Measurements from ENCODE around the gene FLRT2. TPM values are rescaled to one million over a fixed set of nuclear protein-coding genes. Genes with fewer than 3 reads are reported as not detected.

Gene FLRT2, protein sequence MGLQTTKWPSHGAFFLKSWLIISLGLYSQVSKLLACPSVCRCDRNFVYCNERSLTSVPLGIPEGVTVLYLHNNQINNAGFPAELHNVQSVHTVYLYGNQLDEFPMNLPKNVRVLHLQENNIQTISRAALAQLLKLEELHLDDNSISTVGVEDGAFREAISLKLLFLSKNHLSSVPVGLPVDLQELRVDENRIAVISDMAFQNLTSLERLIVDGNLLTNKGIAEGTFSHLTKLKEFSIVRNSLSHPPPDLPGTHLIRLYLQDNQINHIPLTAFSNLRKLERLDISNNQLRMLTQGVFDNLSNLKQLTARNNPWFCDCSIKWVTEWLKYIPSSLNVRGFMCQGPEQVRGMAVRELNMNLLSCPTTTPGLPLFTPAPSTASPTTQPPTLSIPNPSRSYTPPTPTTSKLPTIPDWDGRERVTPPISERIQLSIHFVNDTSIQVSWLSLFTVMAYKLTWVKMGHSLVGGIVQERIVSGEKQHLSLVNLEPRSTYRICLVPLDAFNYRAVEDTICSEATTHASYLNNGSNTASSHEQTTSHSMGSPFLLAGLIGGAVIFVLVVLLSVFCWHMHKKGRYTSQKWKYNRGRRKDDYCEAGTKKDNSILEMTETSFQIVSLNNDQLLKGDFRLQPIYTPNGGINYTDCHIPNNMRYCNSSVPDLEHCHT
- 78.3 TPM for total RNA-seq
- 100 to 1,000 TPM in 1 of 8 donors, 10 to 100 TPM in 7; 72.0 to 120 (median 89.2) TPM for polyA plus RNA-seq (ENCODE audit: insufficient read depth in 1 of 8, insufficient read length in 8 of 8, low replicate concordance in 1 of 8)
- long read RNA-seq, donor 1, full-length matches to known transcripts = 7 of 12 reads
- long read RNA-seq, donor 1, partial matches to known transcripts = 0 of 12 reads
- long read RNA-seq, donor 1, other reads (novel, unspliced or antisense) = 5 of 12 reads
- long read RNA-seq, donor 2 = 0 reads
- long read RNA-seq, donor 3, full-length matches to known transcripts = 4 of 15 reads
- long read RNA-seq, donor 3, partial matches to known transcripts = 0 of 15 reads
- long read RNA-seq, donor 3, other reads (novel, unspliced or antisense) = 11 of 15 reads
- long read RNA-seq, donor 4, full-length matches to known transcripts = 3 of 41 reads
- long read RNA-seq, donor 4, partial matches to known transcripts = 32 of 41 reads
- long read RNA-seq, donor 4, other reads (novel, unspliced or antisense) = 6 of 41 reads
- long read RNA-seq, donor 5, full-length matches to known transcripts = 10 of 106 reads
- long read RNA-seq, donor 5, partial matches to known transcripts = 89 of 106 reads
- long read RNA-seq, donor 5, other reads (novel, unspliced or antisense) = 7 of 106 reads
- long read RNA-seq, donor 6, full-length matches to known transcripts = 4 of 12 reads
- long read RNA-seq, donor 6, partial matches to known transcripts = 0 of 12 reads
- long read RNA-seq, donor 6, other reads (novel, unspliced or antisense) = 8 of 12 reads
- long read RNA-seq, donor 7, full-length matches to known transcripts = 3 of 36 reads
- long read RNA-seq, donor 7, partial matches to known transcripts = 25 of 36 reads
- long read RNA-seq, donor 7, other reads (novel, unspliced or antisense) = 8 of 36 reads
- long read RNA-seq, donor 8, full-length matches to known transcripts = 4 of 10 reads
- long read RNA-seq, donor 8, partial matches to known transcripts = 0 of 10 reads
- long read RNA-seq, donor 8, other reads (novel, unspliced or antisense) = 6 of 10 reads
- long read RNA-seq, donor 9, full-length matches to known transcripts = 6 of 11 reads
- long read RNA-seq, donor 9, partial matches to known transcripts = 5 of 11 reads
- long read RNA-seq, donor 9, other reads (novel, unspliced or antisense) = 0 of 11 reads
- long read RNA-seq, donor 10, full-length matches to known transcripts = 8 of 90 reads
- long read RNA-seq, donor 10, partial matches to known transcripts = 82 of 90 reads
- long read RNA-seq, donor 10, other reads (novel, unspliced or antisense) = 0 of 90 reads
- long read RNA-seq, donor 11, full-length matches to known transcripts = 6 of 36 reads
- long read RNA-seq, donor 11, partial matches to known transcripts = 24 of 36 reads
- long read RNA-seq, donor 11, other reads (novel, unspliced or antisense) = 6 of 36 reads

DNA sequence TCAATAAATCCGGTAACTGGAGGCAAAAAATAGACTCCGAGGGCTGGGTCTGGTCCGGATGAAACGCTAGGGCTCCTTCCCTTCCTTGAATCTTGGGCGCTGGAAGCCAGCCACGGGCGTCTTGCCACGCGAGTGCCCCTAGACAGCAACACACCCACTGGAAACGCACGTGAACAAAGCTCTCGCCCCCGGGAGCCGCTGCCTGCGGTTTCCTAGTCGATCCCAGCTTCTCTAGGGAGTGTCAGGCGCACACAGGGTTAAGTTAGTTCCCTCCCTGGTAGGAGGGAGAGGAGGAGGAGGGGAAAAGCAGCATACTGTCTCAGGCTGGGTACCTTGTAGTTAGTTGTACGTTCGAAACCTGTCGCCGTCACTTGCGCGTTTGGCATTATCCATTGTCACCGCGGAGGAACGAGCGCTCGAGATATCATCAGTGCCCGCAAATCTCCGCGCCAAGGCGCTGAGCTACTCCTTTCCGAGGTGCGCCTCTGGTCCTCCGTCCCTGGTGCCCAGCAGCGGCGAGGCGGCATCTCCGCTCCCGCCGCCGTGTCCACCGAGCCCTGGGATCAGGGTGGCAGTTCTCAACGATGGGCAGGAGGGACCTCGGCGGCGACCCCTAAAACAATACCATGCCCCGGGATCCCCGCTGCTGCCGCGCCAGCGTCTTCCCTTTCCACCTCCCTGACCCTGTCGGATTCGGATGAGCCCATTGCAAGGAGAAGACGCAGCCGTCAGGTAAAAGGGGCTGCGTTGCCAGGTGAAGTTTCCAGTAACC is at the start of gene FLRT2:
Gene FLRT2, plus strand, starts transcription at position 342 of the 772 bp plus-strand sequence. CDS start 91,371 bp downstream, outside the sequence.
- peaks cover 9% of the 10 kb centered on the region for H3K4me1 ChIP-seq (ENCODE audit: control insufficient read depth, insufficient read depth, low read length)
- peak within 1 kb of the TSS; percentile 97 for H3K27ac ChIP-seq (ENCODE audit: low read length)
- H3K36me3 ChIP-seq (ENCODE audit: control insufficient read depth, insufficient read depth, low read length) = no peaks in the 10 kb centered on the region
- H3K4me3 ChIP-seq (ENCODE audit: low read length) = peak within 1 kb of the TSS; percentile 88
- H3K9me3 ChIP-seq (replicated peaks; ENCODE audit: control insufficient read depth, low read depth, low read length) = no peaks in the 10 kb centered on the region
- under 1% methylated on average over 51 of the region's 57 CpGs for WGBS (ENCODE audit: insufficient coverage)
- H3K27me3 ChIP-seq (ENCODE audit: control insufficient read depth, insufficient read depth, low read length) = peaks cover 8% of the 10 kb centered on the region
- peak; percentile 93 for DNase-seq

DNA sequence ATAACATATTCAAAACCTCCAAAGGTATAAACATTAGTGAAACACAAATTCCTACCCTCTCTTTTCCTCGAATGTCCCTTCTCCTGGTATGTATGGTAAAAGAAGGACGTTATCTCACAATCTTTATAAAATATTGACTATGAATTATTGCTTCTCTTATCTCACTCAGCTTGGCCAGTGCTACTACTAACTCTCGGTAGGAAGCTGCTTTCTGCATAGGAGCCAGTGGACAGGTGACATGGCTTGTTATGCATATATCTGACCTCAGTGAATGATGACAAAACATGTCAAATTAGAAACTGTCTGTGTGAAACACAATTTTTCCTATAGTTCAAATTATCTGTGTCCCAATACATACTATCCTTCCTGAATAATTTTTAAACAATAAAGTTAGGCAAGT is 48.5 kb upstream of the FLRT2 start:
- Histone ChIP-seq H3K27ac (ENCODE audit: low read length) (no peak overlapping the region), H3K36me3 (ENCODE audit: control insufficient read depth, insufficient read depth, low read length) (no peaks in the 10 kb centered on the region), H3K27me3 (ENCODE audit: control insufficient read depth, insufficient read depth, low read length) (no peaks in the 10 kb centered on the region), H3K4me1 (ENCODE audit: control insufficient read depth, insufficient read depth, low read length) (no peaks in the 10 kb centered on the region), H3K4me3 (ENCODE audit: low read length) (no peak overlapping the region), H3K9me3 (replicated peaks; ENCODE audit: control insufficient read depth, low read depth, low read length) (no peaks in the 10 kb centered on the region)
- no CpG with 5 or more reads among the region's 3 CpGs for WGBS (ENCODE audit: insufficient coverage)
- DNase-seq = no peak

DNA sequence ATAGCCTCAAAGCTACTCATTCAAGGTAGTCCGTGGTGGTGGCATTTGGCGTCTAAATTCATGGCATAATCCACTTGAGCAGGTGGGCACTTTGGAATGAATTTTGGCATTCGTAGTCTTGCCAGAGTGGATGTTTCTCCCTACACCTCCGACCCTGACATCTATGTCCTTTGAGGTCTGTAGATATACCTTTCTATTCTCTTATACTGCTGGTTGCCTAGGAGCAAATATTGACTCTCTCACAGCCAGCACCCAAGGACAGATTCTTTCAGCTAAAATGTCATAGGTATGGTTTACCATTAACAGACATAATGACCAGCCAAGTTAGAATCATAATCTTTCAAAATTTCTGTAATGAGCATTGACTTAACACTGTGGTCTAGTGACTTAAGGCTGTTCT is 47.4 kb upstream of the FLRT2 start:
- 100% methylated on average over 2 of the region's 4 CpGs for WGBS (ENCODE audit: insufficient coverage)

GRCh38 chr14:85483037-85483436 is 46.9 kb upstream of the FLRT2 start:
- Histone ChIP-seq H3K27ac (ENCODE audit: low read length) (no peak overlapping the region), H3K36me3 (ENCODE audit: control insufficient read depth, insufficient read depth, low read length) (no peaks in the 10 kb centered on the region), H3K4me3 (ENCODE audit: low read length) (no peak overlapping the region), H3K9me3 (replicated peaks; ENCODE audit: control insufficient read depth, low read depth, low read length) (no peaks in the 10 kb centered on the region), H3K27me3 (ENCODE audit: control insufficient read depth, insufficient read depth, low read length) (no peaks in the 10 kb centered on the region), H3K4me1 (ENCODE audit: control insufficient read depth, insufficient read depth, low read length) (no peaks in the 10 kb centered on the region)
- WGBS (ENCODE audit: insufficient coverage) = no CpG with 5 or more reads among the region's 2 CpGs
- no peak for DNase-seq

More for the DNA sequence above, 47.4 kb upstream of the FLRT2 start:
- H3K4me3 ChIP-seq (ENCODE audit: low read length) = no peak overlapping the region
- DNase-seq = no peak
- no peaks in the 10 kb centered on the region for H3K4me1 ChIP-seq (ENCODE audit: control insufficient read depth, insufficient read depth, low read length)
- no peaks in the 10 kb centered on the region for H3K9me3 ChIP-seq (replicated peaks; ENCODE audit: control insufficient read depth, low read depth, low read length)
- H3K36me3 ChIP-seq (ENCODE audit: control insufficient read depth, insufficient read depth, low read length) = no peaks in the 10 kb centered on the region
- H3K27me3 ChIP-seq (ENCODE audit: control insufficient read depth, insufficient read depth, low read length) = no peaks in the 10 kb centered on the region
- no peak overlapping the region for H3K27ac ChIP-seq (ENCODE audit: low read length)

DNA sequence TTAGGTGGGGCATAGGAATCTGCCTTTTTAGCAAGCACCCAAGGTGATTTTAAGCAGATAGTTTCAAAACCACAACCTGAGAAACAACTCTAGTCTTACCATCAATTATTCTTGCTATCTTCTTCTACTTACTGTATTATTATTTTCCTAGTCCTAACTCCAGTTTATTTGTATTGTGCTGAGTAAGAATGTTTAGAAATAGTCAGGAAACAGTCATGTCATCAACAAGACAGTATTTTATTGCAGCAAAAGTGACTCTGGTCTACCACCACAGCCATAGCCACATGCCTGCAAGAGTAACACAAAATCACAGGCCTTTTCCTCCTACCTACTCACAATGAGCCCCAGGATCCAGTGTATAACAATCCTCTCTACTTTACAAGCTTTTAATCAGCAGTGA is 46.3 kb upstream of the FLRT2 start:
- no peaks in the 10 kb centered on the region for H3K9me3 ChIP-seq (replicated peaks; ENCODE audit: control insufficient read depth, low read depth, low read length)
- no peaks in the 10 kb centered on the region for H3K4me1 ChIP-seq (ENCODE audit: control insufficient read depth, insufficient read depth, low read length)
- H3K27me3 ChIP-seq (ENCODE audit: control insufficient read depth, insufficient read depth, low read length) = no peaks in the 10 kb centered on the region
- H3K4me3 ChIP-seq (ENCODE audit: low read length) = no peak overlapping the region
- no peaks in the 10 kb centered on the region for H3K36me3 ChIP-seq (ENCODE audit: control insufficient read depth, insufficient read depth, low read length)
- no peak for DNase-seq
- no peak overlapping the region for H3K27ac ChIP-seq (ENCODE audit: low read length)

DNA sequence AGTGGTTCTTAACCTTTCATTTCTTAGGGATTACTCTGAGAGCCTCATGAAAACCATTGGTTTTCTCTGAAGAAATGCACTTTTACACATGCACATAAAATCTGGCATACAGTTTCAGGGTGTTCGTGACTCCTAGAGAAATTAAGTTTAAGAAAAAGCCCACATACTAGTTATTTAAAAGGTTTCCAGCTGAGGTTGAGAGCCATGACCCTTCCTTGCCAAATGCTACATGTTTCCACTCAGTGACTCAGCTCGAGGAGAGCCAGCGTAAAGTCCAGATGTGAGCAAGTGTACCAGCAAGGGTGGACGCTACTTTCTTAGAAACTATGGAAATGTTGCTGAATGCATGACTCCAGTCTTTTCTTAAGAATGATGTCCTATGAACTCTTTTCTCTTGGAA is 42.7 kb upstream of the FLRT2 start:
- no peak overlapping the region for H3K27ac ChIP-seq (ENCODE audit: low read length)
- H3K4me1 ChIP-seq (ENCODE audit: control insufficient read depth, insufficient read depth, low read length) = no peaks in the 10 kb centered on the region
- H3K36me3 ChIP-seq (ENCODE audit: control insufficient read depth, insufficient read depth, low read length) = no peaks in the 10 kb centered on the region
- H3K9me3 ChIP-seq (replicated peaks; ENCODE audit: control insufficient read depth, low read depth, low read length) = peaks cover 2% of the 10 kb centered on the region
- H3K27me3 ChIP-seq (ENCODE audit: control insufficient read depth, insufficient read depth, low read length) = no peaks in the 10 kb centered on the region
- WGBS (ENCODE audit: insufficient coverage) = 80% methylated on average over 3 of the region's 4 CpGs
- peak; percentile 18 for DNase-seq
- H3K4me3 ChIP-seq (ENCODE audit: low read length) = no peak overlapping the region

DNA sequence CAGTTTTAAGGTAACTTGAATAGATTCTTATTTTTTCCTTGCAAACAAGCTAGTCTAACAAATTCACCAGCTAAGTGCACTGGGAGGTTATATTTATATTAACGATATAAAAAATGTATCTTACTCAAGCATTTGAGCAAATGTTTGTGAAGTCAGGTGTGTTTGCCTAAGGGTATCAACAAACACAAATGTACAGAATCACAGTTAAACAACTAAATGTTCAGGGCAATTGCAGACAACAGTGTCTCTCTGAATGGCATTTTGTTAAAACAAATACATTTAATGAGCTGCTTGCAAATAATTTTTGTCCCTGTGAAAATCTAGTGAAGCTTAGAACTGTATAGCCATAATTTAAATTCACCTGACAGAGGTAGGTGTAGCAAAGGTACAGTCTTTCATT is 28.2 kb upstream of the FLRT2 start:
- DNase-seq = no peak
- no peaks in the 10 kb centered on the region for H3K9me3 ChIP-seq (replicated peaks; ENCODE audit: control insufficient read depth, low read depth, low read length)
- H3K4me3 ChIP-seq (ENCODE audit: low read length) = no peak overlapping the region
- H3K27me3 ChIP-seq (ENCODE audit: control insufficient read depth, insufficient read depth, low read length) = no peaks in the 10 kb centered on the region
- H3K27ac ChIP-seq (ENCODE audit: low read length) = no peak overlapping the region
- H3K36me3 ChIP-seq (ENCODE audit: control insufficient read depth, insufficient read depth, low read length) = no peaks in the 10 kb centered on the region
- no peaks in the 10 kb centered on the region for H3K4me1 ChIP-seq (ENCODE audit: control insufficient read depth, insufficient read depth, low read length)
- no CpG with 5 or more reads among the region's 1 CpG for WGBS (ENCODE audit: insufficient coverage)

GRCh38 chr14:85508863-85509262 is 21.1 kb upstream of the FLRT2 start:
- Histone ChIP-seq H3K27me3 (ENCODE audit: control insufficient read depth, insufficient read depth, low read length) (no peaks in the 10 kb centered on the region), H3K4me1 (ENCODE audit: control insufficient read depth, insufficient read depth, low read length) (no peaks in the 10 kb centered on the region), H3K27ac (ENCODE audit: low read length) (no peak overlapping the region), H3K9me3 (replicated peaks; ENCODE audit: control insufficient read depth, low read depth, low read length) (no peaks in the 10 kb centered on the region), H3K4me3 (ENCODE audit: low read length) (no peak overlapping the region), H3K36me3 (ENCODE audit: control insufficient read depth, insufficient read depth, low read length) (no peaks in the 10 kb centered on the region)
- DNase-seq = no peak
- 66% methylated on average over 3 of the region's 6 CpGs for WGBS (ENCODE audit: insufficient coverage)

Measured in muscle of leg (tissue), 16 donors.